ENCODE data around the gene SLC35C1. TPM values are rescaled to one million over a fixed set of nuclear protein-coding genes. Genes with fewer than 3 reads are reported as not detected.

Gene SLC35C1
- total RNA-seq, 1 donor from 2014 or later = 19.8 TPM

DNA sequence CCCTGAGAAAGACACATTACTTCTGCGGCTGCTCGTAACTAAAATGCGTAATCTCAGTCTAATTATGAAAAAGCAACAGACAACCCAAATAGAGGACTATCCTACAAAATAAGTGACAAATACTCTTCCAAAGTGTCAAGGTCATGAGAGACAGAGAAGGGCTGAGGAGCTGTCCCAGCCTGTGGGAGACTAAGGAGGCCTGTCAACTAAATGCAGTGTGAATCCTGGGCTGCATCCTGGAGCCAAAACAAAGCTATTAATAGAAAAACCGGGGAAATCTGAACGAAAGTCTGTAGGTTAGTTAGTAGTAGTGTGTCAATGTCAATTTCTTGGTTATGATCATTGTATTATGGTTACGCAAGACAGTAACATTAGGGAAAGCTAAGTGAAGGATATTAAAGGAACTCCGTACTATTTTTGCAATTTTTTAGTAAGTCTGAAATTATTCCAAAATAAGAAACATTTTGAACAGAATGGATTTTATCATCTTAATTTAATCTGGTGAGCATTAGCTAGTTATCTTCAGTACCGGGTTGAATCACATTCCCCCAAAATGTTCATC is 39.8 kb upstream of the SLC35C1 start:
- TF ChIP-seq, protein P1, sequence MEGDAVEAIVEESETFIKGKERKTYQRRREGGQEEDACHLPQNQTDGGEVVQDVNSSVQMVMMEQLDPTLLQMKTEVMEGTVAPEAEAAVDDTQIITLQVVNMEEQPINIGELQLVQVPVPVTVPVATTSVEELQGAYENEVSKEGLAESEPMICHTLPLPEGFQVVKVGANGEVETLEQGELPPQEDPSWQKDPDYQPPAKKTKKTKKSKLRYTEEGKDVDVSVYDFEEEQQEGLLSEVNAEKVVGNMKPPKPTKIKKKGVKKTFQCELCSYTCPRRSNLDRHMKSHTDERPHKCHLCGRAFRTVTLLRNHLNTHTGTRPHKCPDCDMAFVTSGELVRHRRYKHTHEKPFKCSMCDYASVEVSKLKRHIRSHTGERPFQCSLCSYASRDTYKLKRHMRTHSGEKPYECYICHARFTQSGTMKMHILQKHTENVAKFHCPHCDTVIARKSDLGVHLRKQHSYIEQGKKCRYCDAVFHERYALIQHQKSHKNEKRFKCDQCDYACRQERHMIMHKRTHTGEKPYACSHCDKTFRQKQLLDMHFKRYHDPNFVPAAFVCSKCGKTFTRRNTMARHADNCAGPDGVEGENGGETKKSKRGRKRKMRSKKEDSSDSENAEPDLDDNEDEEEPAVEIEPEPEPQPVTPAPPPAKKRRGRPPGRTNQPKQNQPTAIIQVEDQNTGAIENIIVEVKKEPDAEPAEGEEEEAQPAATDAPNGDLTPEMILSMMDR (IDR thresholded peaks at IDR 0.05; ENCODE audit: insufficient read depth, low read length, poor library complexity, severe bottlenecking) = no peak

DNA sequence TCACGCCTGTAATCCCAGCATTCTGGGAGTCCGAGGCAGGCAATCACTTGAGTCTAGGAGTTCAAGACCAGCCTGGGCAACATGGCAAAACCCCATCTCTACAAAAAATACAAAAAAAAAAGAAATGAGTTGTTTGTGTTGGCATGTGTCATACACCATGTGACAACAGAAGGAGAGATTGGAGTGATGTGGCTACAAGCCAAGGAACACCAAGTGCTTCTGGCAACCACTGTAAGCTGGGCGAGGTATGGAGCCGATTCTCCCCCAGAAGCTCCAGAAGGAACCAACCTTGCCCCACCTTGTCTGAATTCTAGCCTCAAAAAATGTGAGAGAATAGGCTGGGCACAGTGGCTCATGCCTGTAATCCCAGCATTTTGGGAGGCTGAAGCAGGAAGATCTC is 39.1 kb upstream of the SLC35C1 start:
- TF ChIP-seq, protein P1 (IDR thresholded peaks at IDR 0.05; ENCODE audit: insufficient read depth, low read length, poor library complexity, severe bottlenecking) = no peak
- H3K4me3 ChIP-seq (ENCODE audit: low read depth, low read length) = no peak overlapping the region
- H3K27me3 ChIP-seq (ENCODE audit: control insufficient read depth, insufficient read depth, low read length) = peaks cover 9% of the 10 kb centered on the region
- DNase-seq (ENCODE audit: low read depth) = no peak
- no peaks in the 10 kb centered on the region for H3K36me3 ChIP-seq (ENCODE audit: control insufficient read depth, insufficient read depth, low read length)

More for the DNA sequence above, 39.8 kb upstream of the SLC35C1 start:
- DNase-seq (ENCODE audit: low read depth) = no peak
- peaks cover 9% of the 10 kb centered on the region for H3K27me3 ChIP-seq (ENCODE audit: control insufficient read depth, insufficient read depth, low read length)
- H3K4me3 ChIP-seq (ENCODE audit: low read depth, low read length) = no peak overlapping the region
- H3K36me3 ChIP-seq (ENCODE audit: control insufficient read depth, insufficient read depth, low read length) = no peaks in the 10 kb centered on the region

DNA sequence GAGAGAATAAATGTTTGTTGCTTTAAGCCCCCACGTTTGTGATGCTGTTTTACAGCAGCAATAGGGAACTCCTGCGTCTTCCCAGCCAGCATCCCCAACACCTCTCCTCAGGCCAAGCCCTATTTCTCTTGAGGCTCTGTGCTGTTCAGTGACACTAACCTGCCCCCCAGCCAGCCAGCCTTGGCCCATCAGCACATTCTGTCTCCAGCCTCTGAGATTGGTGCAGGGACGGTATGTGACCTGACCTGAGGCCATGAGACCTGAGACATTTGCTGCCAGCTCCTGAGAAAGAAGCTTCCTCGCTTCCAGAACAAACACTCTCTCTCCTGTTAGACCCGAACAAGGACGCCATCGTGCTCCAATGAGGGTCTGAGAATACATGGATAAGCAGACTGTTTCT is 38.5 kb upstream of the SLC35C1 start:
- TF ChIP-seq, protein P1 (IDR thresholded peaks at IDR 0.05; ENCODE audit: insufficient read depth, low read length, poor library complexity, severe bottlenecking) = no peak
- DNase-seq (ENCODE audit: low read depth) = no peak
- Histone ChIP-seq H3K4me3 (ENCODE audit: low read depth, low read length) (no peak overlapping the region), H3K36me3 (ENCODE audit: control insufficient read depth, insufficient read depth, low read length) (no peaks in the 10 kb centered on the region), H3K27me3 (ENCODE audit: control insufficient read depth, insufficient read depth, low read length) (peaks cover 9% of the 10 kb centered on the region)

DNA sequence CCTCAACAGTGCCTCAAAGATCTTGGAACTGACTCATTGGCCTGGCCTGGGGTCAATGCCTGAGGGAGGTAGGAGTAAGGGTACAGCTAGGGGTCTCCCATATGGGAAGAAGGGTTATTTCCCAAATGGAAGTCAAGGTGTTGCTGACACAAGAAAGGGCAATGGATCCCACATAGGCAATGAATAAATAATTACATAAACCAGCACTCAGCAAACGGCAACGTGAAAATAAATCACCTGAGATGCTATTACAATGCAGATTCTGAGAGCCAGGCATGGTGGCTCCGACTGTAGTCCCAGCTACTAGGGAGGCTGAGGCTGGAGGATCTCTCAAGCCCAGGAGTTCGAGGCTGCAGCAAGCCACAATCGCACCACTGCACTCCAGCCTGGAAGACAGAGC is 36.5 kb upstream of the SLC35C1 start:
- no peaks in the 10 kb centered on the region for H3K36me3 ChIP-seq (ENCODE audit: control insufficient read depth, insufficient read depth, low read length)
- H3K27me3 ChIP-seq (ENCODE audit: control insufficient read depth, insufficient read depth, low read length) = peaks cover 9% of the 10 kb centered on the region
- DNase-seq (ENCODE audit: low read depth) = no peak
- TF ChIP-seq, protein P1 (IDR thresholded peaks at IDR 0.05; ENCODE audit: insufficient read depth, low read length, poor library complexity, severe bottlenecking) = no peak
- no peak overlapping the region for H3K4me3 ChIP-seq (ENCODE audit: low read depth, low read length)

DNA sequence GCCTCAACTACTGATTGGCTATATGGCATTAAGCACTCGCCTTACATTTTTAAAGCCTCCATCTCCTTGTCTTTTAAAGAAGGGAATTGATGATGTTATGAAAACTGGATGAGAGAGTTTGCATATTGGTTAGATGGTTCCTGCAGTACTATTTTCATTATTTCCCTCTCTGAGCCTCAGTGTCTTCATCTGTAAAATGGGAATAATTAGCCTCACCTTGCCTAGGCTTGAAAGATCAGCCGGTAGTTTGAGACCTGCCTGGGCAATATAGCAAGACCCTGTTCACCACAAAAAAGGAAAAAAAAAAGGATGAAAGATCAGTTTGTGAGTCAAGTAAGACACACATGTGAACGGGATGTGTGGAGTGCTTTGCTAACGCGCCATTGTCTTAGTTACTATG is 35.0 kb upstream of the SLC35C1 start:
- TF ChIP-seq, protein P1 (IDR thresholded peaks at IDR 0.05; ENCODE audit: insufficient read depth, low read length, poor library complexity, severe bottlenecking) = no peak
- H3K27me3 ChIP-seq (ENCODE audit: control insufficient read depth, insufficient read depth, low read length) = peaks cover 12% of the 10 kb centered on the region
- no peak for DNase-seq (ENCODE audit: low read depth)
- no peaks in the 10 kb centered on the region for H3K36me3 ChIP-seq (ENCODE audit: control insufficient read depth, insufficient read depth, low read length)
- H3K4me3 ChIP-seq (ENCODE audit: low read depth, low read length) = no peak overlapping the region

DNA sequence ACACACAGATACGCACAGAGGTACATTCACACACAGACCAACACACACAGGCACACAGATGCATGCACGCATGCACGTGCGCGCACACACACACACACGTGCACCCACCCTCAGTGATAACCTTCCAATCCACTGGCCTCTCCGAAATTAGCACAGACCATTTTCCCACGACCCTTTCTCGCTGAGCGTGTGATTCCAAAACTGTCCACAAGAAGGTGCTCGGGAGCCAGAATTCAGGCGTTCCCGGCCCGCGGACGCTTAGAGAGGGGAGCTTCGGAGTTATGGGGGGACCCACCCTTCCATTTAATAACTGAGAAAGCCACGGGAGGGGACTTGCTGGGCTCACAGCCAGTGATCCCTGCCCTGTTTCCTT is 33.8 kb upstream of the SLC35C1 start:
- Histone ChIP-seq H3K4me3 (ENCODE audit: low read depth, low read length) (peak overlapping the region; percentile 35), H3K36me3 (ENCODE audit: control insufficient read depth, insufficient read depth, low read length) (no peaks in the 10 kb centered on the region), H3K27me3 (ENCODE audit: control insufficient read depth, insufficient read depth, low read length) (peaks cover 12% of the 10 kb centered on the region)
- TF ChIP-seq, protein P1 (IDR thresholded peaks at IDR 0.05; ENCODE audit: insufficient read depth, low read length, poor library complexity, severe bottlenecking) = peak; percentile 88
- no peak for DNase-seq (ENCODE audit: low read depth)

All from kidney epithelial cell (primary cell).